WTC11 (cell line): ENCODE measurements around the gene SERGEF. TPM values are rescaled to one million over a fixed set of nuclear protein-coding genes. Genes with fewer than 3 reads are reported as not detected.

Experiments
- ATAC-seq: fragments of 200-7000 bp; cut with Tn5 transposase; 2 replicates; pipeline ENCODE4 v1.10.0; 2021; ENCODE audit warnings: mild to moderate bottlenecking, moderate library complexity
- CTCF ChIA-PET: fragments of 300-600 bp; sonication (Branson Sonifier 250); formaldehyde crosslinking; loops from one replicate; lab custom pipeline; 2021; ENCODE audit warnings: antibody characterized with exemption; lab: Charles Lee
- POLR2A ChIA-PET: fragments of 350-600 bp; sonication (Branson Sonifier 250); formaldehyde crosslinking; loops from one replicate; lab custom pipeline; 2021; ENCODE audit warnings: antibody characterized with exemption; lab: Charles Lee
- DNase-seq: peaks from one replicate; pipeline ENCODE4 v3.0.0; 2021; ENCODE audit warnings: low spot score
- H3K27ac Mint-ChIP-seq: 2 replicates; pipeline ENCODE4 v1.8.0; 2021; ENCODE audit warnings: mixed read lengths
- H3K27me3 Mint-ChIP-seq: 2 replicates; pipeline ENCODE4 v1.8.0; 2021; ENCODE audit warnings: low read depth, mild to moderate bottlenecking, moderate library complexity, mixed read lengths
- H3K36me3 Mint-ChIP-seq: 2 replicates; pipeline ENCODE4 v1.8.0; 2021; ENCODE audit warnings: mixed read lengths
- H3K4me1 Mint-ChIP-seq: 2 replicates; pipeline ENCODE4 v1.8.0; 2022; ENCODE audit warnings: mixed read lengths
- H3K4me3 Mint-ChIP-seq: 2 replicates; pipeline ENCODE4 v1.8.0; 2021; ENCODE audit warnings: mild to moderate bottlenecking, moderate library complexity, mixed read lengths
- H3K9me3 Mint-ChIP-seq: 2 replicates; pipeline ENCODE4 v1.8.0; 2021; ENCODE audit warnings: mixed read lengths
- AFF4 ChIP-seq: sonication (generic); formaldehyde crosslinking; IDR thresholded peaks from 2 replicates; pipeline ENCODE4 v1.8.1; 2023; ENCODE audit warnings: mild to moderate bottlenecking, missing genetic modification reagents, borderline replicate concordance
- CDX4 ChIP-seq: fragments of 250-450 bp; sonication (Bioruptor Pico); IDR thresholded peaks from 2 replicates; pipeline ENCODE4 v1.9.0; 2021; ENCODE audit warnings: moderate library complexity, mild to moderate bottlenecking, inconsistent platforms, borderline replicate concordance
- CREB1 ChIP-seq: sonication (generic); formaldehyde crosslinking; IDR thresholded peaks from 2 replicates; pipeline ENCODE4 v1.8.0; 2023; ENCODE audit warnings: mild to moderate bottlenecking, missing genetic modification reagents
- CREM ChIP-seq: sonication (generic); formaldehyde crosslinking; IDR thresholded peaks from 2 replicates; pipeline ENCODE4 v1.8.1; 2022; ENCODE audit warnings: mild to moderate bottlenecking, missing genetic modification reagents, moderate library complexity
- ELF4 ChIP-seq: sonication (generic); formaldehyde crosslinking; IDR thresholded peaks from 2 replicates; pipeline ENCODE4 v1.8.1; 2022; ENCODE audit warnings: low read depth, mild to moderate bottlenecking, moderate library complexity, missing genetic modification reagents
- FOXJ3 ChIP-seq: sonication (generic); formaldehyde crosslinking; IDR thresholded peaks from 2 replicates; pipeline ENCODE4 v1.9.0; 2021; ENCODE audit warnings: missing genetic modification reagents, mild to moderate bottlenecking, borderline replicate concordance
- HMGA2 ChIP-seq: fragments of 250-450 bp; sonication (Bioruptor Pico); IDR thresholded peaks from 2 replicates; pipeline ENCODE4 v1.4.0; 2021; ENCODE audit warnings: mild to moderate bottlenecking, moderate library complexity
- NFE2L1 ChIP-seq: sonication (generic); formaldehyde crosslinking; IDR thresholded peaks from 2 replicates; pipeline ENCODE4 v1.8.1; 2023; ENCODE audit warnings: missing genetic modification reagents
- NR3C1 ChIP-seq: sonication (generic); formaldehyde crosslinking; conservative IDR thresholded peaks from 2 replicates; pipeline ENCODE4 v1.8.1; 2023; ENCODE audit warnings: low read depth, mild to moderate bottlenecking, missing genetic modification reagents
- PRDM15 ChIP-seq: sonication (generic); formaldehyde crosslinking; IDR thresholded peaks from 2 replicates; pipeline ENCODE4 v1.8.0; 2022; ENCODE audit warnings: missing genetic modification reagents
- SMAD3 ChIP-seq: sonication (generic); formaldehyde crosslinking; IDR thresholded peaks from 2 replicates; pipeline ENCODE4 v1.8.0; 2022; ENCODE audit warnings: missing genetic modification reagents, mild to moderate bottlenecking, borderline replicate concordance
- SOX15 ChIP-seq: fragments of 250-450 bp; sonication (Bioruptor Pico); IDR thresholded peaks from 2 replicates; pipeline ENCODE4 v1.9.0; 2021; ENCODE audit warnings: mild to moderate bottlenecking
- TCF7 ChIP-seq: sonication (generic); formaldehyde crosslinking; IDR thresholded peaks from 2 replicates; pipeline ENCODE4 v1.8.0; 2022; ENCODE audit warnings: mild to moderate bottlenecking, low read depth, missing genetic modification reagents, moderate library complexity
- ZNF121 ChIP-seq: sonication (generic); formaldehyde crosslinking; IDR thresholded peaks from 2 replicates; pipeline ENCODE4 v1.8.0; 2023; ENCODE audit warnings: missing genetic modification reagents
- ZNF396 ChIP-seq: fragments of 250-450 bp; sonication (Bioruptor Pico); IDR thresholded peaks from 2 replicates; pipeline ENCODE4 v1.8.0; 2021; ENCODE audit warnings: mild to moderate bottlenecking, moderate library complexity, borderline replicate concordance
- ZNF416 ChIP-seq: fragments of 250-450 bp; sonication (Bioruptor Pico); IDR thresholded peaks from 2 replicates; pipeline ENCODE4 v1.9.0; 2021; ENCODE audit warnings: mild to moderate bottlenecking, inconsistent platforms
- ZNF425 ChIP-seq: fragments of 250-450 bp; sonication (Bioruptor Pico); conservative IDR thresholded peaks from 2 replicates; pipeline ENCODE4 v1.9.0; 2021; ENCODE audit warnings: mild to moderate bottlenecking
- ZNF532 ChIP-seq: fragments of 250-450 bp; sonication (Bioruptor Pico); IDR thresholded peaks from 2 replicates; pipeline ENCODE4 v1.9.0; 2021; ENCODE audit warnings: mild to moderate bottlenecking, borderline replicate concordance
- ZSCAN18 ChIP-seq: fragments of 250-450 bp; sonication (Bioruptor Pico); IDR thresholded peaks from 2 replicates; pipeline ENCODE4 v2.1.2; 2022; ENCODE audit warnings: mild to moderate bottlenecking, moderate library complexity
- total RNA-seq: library from RNA; stranded (reverse); gene quantifications from 3 replicates; pipeline ENCODE4 v1.2.3, GENCODE V29; 2021
- TF ChIP-seq, protein P1 (sequence below): sonication (generic); formaldehyde crosslinking; IDR thresholded peaks from 2 replicates; pipeline ENCODE4 v1.8.1; 2023; ENCODE audit warnings: mild to moderate bottlenecking, missing genetic modification reagents

SERGEF gene
- total RNA-seq, 1 experiment from 2014 or later: 35.5 TPM

DNA sequence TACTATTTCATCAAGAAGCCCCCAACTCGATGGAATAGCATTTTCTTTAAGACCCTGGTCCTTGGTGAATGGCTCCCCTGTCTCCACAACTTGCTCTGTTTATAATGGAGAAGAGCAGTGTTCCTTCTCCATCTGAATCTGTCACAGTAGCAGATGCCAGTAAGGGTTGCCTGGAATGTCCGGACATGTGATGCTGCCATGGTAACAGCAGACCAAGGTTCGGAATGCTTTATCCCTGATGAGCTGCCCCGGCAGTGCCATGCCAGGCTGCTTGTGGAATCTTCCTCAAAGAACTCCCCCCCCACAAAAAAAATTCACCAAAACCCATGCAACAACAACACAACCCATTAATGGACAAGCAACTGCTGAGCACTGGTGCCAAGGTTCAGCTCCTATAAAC, 205.8 kb downstream of the SERGEF start (continued):
- no peak for TF ChIP-seq PRDM15 (CRISPR knock-in tag)
- TF ChIP-seq SMAD3 (CRISPR knock-in tag): no peak
- no peak for TF ChIP-seq ELF4
- no peak for TF ChIP-seq ZNF121 (CRISPR knock-in tag)

- ATAC-seq (no peak), DNase-seq (no peak)
- H3K4me1 Mint-ChIP-seq: peaks cover 24% of the 10 kb centered on the region
- H3K9me3 Mint-ChIP-seq: no peaks in the 10 kb centered on the region
- no peak overlapping the region for H3K4me3 Mint-ChIP-seq
- CTCF ChIA-PET: no interaction called here
- no peaks in the 10 kb centered on the region for H3K36me3 Mint-ChIP-seq
- no peak overlapping the region for H3K27ac Mint-ChIP-seq
- POLR2A ChIA-PET: no interaction called here
- no peaks in the 10 kb centered on the region; the same call in none of the 2 replicates for H3K27me3 Mint-ChIP-seq
- TF ChIP-seq CREM (CRISPR knock-in tag) (no peak), FOXJ3 (CRISPR knock-in tag) (no peak), ZNF396 (CRISPR knock-in tag) (no peak), ZNF416 (no peak), ZNF425 (CRISPR knock-in tag) (no peak), SOX15 (no peak), ZSCAN18 (CRISPR knock-in tag) (no peak), CREB1 (CRISPR knock-in tag) (no peak), HMGA2 (CRISPR knock-in tag) (no peak), TCF7 (no peak), NR3C1 (CRISPR knock-in tag) (no peak), CDX4 (no peak), AFF4 (no peak), ZNF532 (no peak), NFE2L1 (CRISPR knock-in tag) (no peak)
- TF ChIP-seq, protein P1, sequence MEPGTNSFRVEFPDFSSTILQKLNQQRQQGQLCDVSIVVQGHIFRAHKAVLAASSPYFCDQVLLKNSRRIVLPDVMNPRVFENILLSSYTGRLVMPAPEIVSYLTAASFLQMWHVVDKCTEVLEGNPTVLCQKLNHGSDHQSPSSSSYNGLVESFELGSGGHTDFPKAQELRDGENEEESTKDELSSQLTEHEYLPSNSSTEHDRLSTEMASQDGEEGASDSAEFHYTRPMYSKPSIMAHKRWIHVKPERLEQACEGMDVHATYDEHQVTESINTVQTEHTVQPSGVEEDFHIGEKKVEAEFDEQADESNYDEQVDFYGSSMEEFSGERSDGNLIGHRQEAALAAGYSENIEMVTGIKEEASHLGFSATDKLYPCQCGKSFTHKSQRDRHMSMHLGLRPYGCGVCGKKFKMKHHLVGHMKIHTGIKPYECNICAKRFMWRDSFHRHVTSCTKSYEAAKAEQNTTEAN (CRISPR knock-in tag): no peak
These were observed 207.0 kb downstream of the SERGEF start for GRCh38 chr11:17805873-17806272.
